ENCODE results near the gene GGNBP2. TPM values are rescaled to one million over a fixed set of nuclear protein-coding genes. Genes with fewer than 3 reads are reported as not detected.

Gene GGNBP2
- total RNA-seq, 1 donor from 2014 or later, result 41.7 TPM

DNA sequence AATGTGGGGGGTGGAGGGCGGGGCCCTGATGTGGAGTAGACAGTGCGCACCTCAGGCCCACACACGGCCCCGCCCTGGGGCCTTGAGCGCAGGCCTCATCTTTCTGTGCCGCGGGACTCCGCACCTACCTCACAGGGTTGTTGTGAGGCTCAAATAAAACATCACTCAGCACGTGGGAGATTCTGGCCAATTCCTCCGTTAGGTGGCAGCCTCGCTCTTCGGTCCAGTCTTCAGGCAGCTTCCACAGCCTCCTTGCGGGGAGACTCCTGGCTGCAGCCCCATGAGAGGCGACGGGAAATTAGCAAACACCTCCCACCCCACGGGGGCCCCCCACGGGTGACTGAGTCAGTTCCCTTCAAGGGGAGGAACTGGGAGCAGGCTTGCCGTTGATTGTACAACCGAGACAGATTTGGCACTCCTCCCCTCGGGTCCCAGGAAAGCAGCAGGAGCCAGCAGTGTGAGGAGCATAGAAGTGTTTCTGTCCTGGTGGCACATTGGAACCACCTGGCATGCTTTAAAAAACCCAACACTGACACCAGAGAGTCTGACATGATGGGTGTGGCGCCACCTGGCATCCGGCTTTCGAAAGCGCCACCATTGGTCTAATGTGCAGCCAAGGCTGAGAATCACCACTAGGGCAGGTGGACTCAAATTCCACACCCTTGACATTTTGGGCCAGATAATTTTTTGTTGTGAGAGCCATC is 64.2 kb downstream of the GGNBP2 start:
- no peak overlapping the region for H3K4me3 ChIP-seq
- peak; percentile 27 for DNase-seq
- no peaks in the 10 kb centered on the region for H3K36me3 ChIP-seq
- TF ChIP-seq, protein P1, sequence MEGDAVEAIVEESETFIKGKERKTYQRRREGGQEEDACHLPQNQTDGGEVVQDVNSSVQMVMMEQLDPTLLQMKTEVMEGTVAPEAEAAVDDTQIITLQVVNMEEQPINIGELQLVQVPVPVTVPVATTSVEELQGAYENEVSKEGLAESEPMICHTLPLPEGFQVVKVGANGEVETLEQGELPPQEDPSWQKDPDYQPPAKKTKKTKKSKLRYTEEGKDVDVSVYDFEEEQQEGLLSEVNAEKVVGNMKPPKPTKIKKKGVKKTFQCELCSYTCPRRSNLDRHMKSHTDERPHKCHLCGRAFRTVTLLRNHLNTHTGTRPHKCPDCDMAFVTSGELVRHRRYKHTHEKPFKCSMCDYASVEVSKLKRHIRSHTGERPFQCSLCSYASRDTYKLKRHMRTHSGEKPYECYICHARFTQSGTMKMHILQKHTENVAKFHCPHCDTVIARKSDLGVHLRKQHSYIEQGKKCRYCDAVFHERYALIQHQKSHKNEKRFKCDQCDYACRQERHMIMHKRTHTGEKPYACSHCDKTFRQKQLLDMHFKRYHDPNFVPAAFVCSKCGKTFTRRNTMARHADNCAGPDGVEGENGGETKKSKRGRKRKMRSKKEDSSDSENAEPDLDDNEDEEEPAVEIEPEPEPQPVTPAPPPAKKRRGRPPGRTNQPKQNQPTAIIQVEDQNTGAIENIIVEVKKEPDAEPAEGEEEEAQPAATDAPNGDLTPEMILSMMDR (IDR thresholded peaks at IDR 0.05; ENCODE audit: borderline replicate concordance), result peak; percentile 51
- H3K9me3 ChIP-seq (replicated peaks), result no peaks in the 10 kb centered on the region
- H3K4me1 ChIP-seq, result peaks cover 12% of the 10 kb centered on the region
- H3K27me3 ChIP-seq (ENCODE audit: low read depth), result peaks cover 9% of the 10 kb centered on the region
- H3K27ac ChIP-seq (replicated peaks), result no peak overlapping the region
- intact Hi-C loops (cut with micrococcal nuclease), result no loop called here

DNA sequence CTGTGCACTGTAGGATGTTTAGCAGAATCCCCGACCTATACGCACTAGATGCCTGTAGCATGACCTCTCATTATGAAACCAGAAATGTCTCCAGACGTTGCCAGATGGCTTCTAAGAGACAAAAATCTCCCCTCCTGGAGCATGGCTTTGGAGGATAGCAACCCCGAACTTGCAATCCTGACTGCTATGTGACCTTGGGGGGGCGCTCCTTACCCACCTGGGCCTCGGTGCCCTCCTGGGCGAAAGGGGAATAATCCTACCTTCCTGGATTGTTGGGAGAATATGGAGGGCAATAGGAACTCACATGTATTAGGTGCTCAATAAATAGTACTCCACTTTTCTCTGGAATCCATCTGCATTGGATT is 64.8 kb downstream of the GGNBP2 start:
- Histone ChIP-seq H3K27ac (replicated peaks) (no peak overlapping the region), H3K9me3 (replicated peaks) (no peaks in the 10 kb centered on the region), H3K4me1 (peaks cover 9% of the 10 kb centered on the region), H3K4me3 (no peak overlapping the region), H3K36me3 (no peaks in the 10 kb centered on the region), H3K27me3 (ENCODE audit: low read depth) (peaks cover 14% of the 10 kb centered on the region)
- DNase-seq, result no peak
- intact Hi-C loops (cut with micrococcal nuclease), result no loop called here
- TF ChIP-seq, protein P1 (IDR thresholded peaks at IDR 0.05; ENCODE audit: borderline replicate concordance), result no peak

DNA sequence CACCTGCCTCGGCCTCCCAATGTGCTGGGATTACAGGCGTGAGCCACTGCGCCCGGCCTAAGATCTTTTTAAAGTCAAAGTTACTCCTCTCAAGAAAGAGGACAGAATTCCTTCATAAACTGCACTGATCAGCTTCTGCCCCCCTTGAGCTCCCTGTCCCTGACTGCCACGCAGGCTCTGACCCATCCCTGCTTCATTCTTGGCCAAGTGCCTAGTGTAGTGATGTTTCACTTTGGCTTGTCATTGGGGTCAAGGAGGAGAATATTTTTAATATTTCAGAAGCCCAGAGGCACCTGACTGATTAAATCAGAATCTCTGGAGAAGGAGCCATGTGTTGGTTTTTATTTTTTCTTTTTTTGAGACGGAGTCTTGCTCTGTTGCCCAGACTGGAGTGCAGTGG is 65.8 kb downstream of the GGNBP2 start:
- intact Hi-C loops (cut with micrococcal nuclease), result no loop called here
- no peak for DNase-seq

DNA sequence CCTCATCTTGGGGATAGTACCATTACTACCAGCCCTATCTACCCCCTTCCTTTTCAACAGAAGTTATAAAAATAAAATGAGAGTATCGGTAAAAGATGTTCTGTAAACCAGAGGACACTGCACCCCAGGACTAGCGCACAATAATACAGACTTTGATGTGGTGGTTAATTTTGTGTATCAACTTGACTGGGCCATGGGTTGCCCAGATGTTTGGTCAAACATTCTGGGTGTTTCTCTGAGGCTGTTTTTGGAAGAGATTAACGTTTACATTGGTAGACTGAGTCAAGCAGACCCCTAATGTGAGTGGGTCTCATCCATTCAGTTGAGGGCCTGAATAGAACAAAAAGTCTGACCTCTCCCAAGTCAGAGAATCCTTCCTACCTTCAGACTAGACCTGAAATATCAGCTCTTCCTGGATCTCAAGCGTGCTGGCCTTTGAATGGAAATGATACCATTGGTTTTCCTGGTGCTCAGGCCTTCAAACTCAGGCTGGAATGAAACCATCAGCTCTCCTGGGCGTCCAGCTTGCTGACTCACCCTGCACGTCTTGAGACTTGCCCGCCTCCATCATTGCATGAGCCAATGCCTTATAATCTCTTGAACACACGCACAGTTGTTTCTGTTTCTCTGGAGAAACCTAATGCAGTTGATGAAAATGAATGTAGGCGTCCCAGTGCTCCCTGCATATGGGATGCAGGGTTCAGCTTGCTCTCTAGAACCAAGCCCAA is 66.8 kb downstream of the GGNBP2 start:
- intact Hi-C loops (cut with micrococcal nuclease), result no loop called here
- TF ChIP-seq, protein P1 (IDR thresholded peaks at IDR 0.05; ENCODE audit: borderline replicate concordance), result no peak

More for the DNA sequence above, 65.8 kb downstream of the GGNBP2 start:
- TF ChIP-seq, protein P1 (IDR thresholded peaks at IDR 0.05; ENCODE audit: borderline replicate concordance), result no peak
- H3K4me1 ChIP-seq, result peaks cover 9% of the 10 kb centered on the region
- no peak overlapping the region for H3K4me3 ChIP-seq
- H3K9me3 ChIP-seq (replicated peaks), result no peaks in the 10 kb centered on the region
- H3K36me3 ChIP-seq, result no peaks in the 10 kb centered on the region
- H3K27ac ChIP-seq (replicated peaks), result no peak overlapping the region
- peaks cover 24% of the 10 kb centered on the region for H3K27me3 ChIP-seq (ENCODE audit: low read depth)

DNA sequence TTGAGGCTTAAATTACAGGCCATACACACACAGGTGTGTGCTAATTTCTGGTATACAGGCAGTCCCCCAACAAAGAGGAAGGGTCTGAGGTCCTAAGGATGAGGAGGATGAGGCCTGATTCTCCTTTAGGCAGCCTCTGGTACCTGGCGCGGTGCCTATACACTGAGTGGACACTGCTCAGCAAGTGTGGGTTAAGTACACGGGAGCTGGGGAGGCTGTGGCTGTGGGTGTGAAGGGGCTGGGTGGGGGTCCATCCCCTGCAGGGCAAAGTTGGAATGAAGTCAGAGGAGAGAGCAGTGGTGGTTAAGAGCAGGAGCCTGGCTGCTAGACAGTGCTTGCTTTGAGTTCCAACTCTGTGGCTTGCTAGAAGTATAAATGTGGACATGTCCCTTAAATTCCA is 67.6 kb downstream of the GGNBP2 start:
- intact Hi-C loops (cut with micrococcal nuclease), result no loop called here
- Histone ChIP-seq H3K4me3 (no peak overlapping the region), H3K27me3 (ENCODE audit: low read depth) (peaks cover 40% of the 10 kb centered on the region), H3K27ac (replicated peaks) (no peak overlapping the region), H3K9me3 (replicated peaks) (no peaks in the 10 kb centered on the region), H3K4me1 (peaks cover 9% of the 10 kb centered on the region), H3K36me3 (no peaks in the 10 kb centered on the region)
- TF ChIP-seq, protein P1 (IDR thresholded peaks at IDR 0.05; ENCODE audit: borderline replicate concordance), result no peak
- no peak for DNase-seq

More for the DNA sequence above, 66.8 kb downstream of the GGNBP2 start:
- DNase-seq, result no peak
- peaks cover 9% of the 10 kb centered on the region for H3K4me1 ChIP-seq
- no peaks in the 10 kb centered on the region for H3K9me3 ChIP-seq (replicated peaks)
- H3K4me3 ChIP-seq, result no peak overlapping the region
- no peak overlapping the region for H3K27ac ChIP-seq (replicated peaks)
- peaks cover 32% of the 10 kb centered on the region for H3K27me3 ChIP-seq (ENCODE audit: low read depth)
- H3K36me3 ChIP-seq, result no peaks in the 10 kb centered on the region
